Measurements from ENCODE around the gene FGF7. TPM values are rescaled to one million over a fixed set of nuclear protein-coding genes. Genes with fewer than 3 reads are reported as not detected.
"Not testable (repeated sequence)": the region's sequence is repeated elsewhere in the genome, so short reads cannot be mapped to it uniquely, and the experiment has no call there.

Gene FGF7, protein sequence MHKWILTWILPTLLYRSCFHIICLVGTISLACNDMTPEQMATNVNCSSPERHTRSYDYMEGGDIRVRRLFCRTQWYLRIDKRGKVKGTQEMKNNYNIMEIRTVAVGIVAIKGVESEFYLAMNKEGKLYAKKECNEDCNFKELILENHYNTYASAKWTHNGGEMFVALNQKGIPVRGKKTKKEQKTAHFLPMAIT
- total RNA-seq (2014; rRNA removed; shearing (Covaris generic)): 0.08 TPM in 1 of 2 replicates, not detected in the other

DNA sequence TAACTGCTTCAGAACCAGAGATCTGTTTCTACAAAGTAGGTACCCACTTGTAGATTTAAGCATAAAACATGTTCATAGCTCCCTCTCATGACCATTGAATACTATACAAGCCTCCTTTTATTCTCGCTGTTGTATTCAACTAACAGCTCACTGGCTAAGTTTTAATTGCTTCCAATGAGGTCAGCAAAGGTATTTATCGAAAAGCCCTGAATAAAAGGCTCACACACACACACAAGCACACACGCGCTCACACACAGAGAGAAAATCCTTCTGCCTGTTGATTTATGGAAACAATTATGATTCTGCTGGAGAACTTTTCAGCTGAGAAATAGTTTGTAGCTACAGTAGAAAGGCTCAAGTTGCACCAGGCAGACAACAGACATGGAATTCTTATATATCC lies at the start of gene FGF7:
TSS of gene FGF7 (plus strand) at position 222 of the 400 bp plus-strand sequence. CDS start 1,056 bp downstream, outside the sequence.
- no peaks in the 10 kb centered on the region for H3K36me3 ChIP-seq
- no peak within 1 kb of the TSS for H3K27ac ChIP-seq
- no peak for DNase-seq (ENCODE audit: low read depth in 1 of 2, low spot score in 2 of 2)
- H3K4me1 ChIP-seq (replicated peaks): no peaks in the 10 kb centered on the region
- no peaks in the 10 kb centered on the region for H3K9me3 ChIP-seq (replicated peaks)
- no peak within 1 kb of the TSS for H3K4me3 ChIP-seq
- no peaks in the 10 kb centered on the region for H3K27me3 ChIP-seq (replicated peaks)

DNA sequence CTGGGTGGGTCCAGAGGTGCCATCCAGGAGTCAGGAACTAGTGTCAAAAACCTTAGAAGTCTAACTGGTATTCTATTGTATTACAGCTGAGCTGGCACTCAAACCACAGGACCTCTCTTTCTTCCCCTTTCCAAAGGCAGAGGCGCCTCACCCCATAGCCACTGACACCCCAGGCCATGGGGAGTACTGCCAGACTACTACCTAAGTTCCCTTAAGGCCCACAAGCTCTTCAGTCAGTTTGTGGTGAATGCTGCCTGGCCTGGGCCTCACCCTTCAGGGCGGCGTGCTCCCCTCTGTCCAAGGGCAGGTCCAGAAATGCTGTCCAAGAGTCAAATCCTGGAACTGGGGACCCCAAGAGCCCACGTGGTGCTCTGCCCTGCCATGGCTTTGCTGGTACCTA lies 43.0 kb upstream of the FGF7 start:
- H3K27ac ChIP-seq: no peak overlapping the region
- H3K4me1 ChIP-seq (replicated peaks): peaks cover 11% of the 10 kb centered on the region
- H3K9me3 ChIP-seq (replicated peaks): no peaks in the 10 kb centered on the region
- no peaks in the 10 kb centered on the region for H3K27me3 ChIP-seq (replicated peaks)
- H3K4me3 ChIP-seq: no peak overlapping the region
- H3K36me3 ChIP-seq: no peaks in the 10 kb centered on the region
- DNase-seq (ENCODE audit: low read depth in 1 of 2, low spot score in 2 of 2): no peak

DNA sequence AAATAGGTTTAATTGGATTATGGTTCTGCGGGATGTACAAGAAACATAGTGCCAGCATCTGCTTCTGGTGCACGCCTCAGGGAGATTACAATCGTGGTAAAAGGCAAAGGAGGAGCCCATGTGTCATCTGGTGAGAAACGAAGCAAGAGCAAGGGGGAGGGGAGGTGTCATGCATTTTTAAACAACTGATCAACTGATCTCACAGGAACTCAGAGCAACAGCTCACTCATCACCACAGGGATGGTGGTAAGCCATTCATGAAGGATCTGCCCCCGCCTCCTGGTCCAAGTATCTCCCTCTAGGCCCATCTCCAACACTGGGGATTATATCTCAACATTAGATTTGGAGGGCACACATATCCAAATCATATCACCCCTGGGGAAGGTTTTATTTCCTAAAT lies 42.1 kb upstream of the FGF7 start:
- Histone ChIP-seq H3K9me3 (replicated peaks) (no peaks in the 10 kb centered on the region), H3K36me3 (no peaks in the 10 kb centered on the region), H3K4me1 (replicated peaks) (peaks cover 11% of the 10 kb centered on the region), H3K4me3 (no peak overlapping the region), H3K27ac (no peak overlapping the region), H3K27me3 (replicated peaks) (no peaks in the 10 kb centered on the region)
- no peak for DNase-seq (ENCODE audit: low read depth in 1 of 2, low spot score in 2 of 2)

DNA sequence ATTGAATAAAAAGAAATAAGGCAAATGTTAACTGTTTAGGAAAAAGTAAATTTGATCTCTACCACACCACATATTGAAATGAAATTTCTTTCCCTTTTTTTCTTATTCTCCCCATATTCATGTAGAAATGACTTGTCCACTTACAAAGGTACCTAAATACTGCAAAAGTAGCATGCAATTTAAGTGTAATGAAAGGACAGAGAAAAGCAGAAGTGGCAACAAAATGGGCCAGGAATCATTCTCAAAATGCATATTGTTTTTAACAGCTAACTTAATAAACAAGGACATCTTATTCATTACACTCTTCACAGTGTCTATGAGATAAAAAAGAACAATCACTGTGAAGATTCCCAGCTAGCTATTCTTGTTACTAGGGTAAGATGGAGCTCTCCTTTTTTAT lies 40.6 kb upstream of the FGF7 start:
- Histone ChIP-seq H3K27me3 (replicated peaks) (no peaks in the 10 kb centered on the region), H3K27ac (no peak overlapping the region), H3K4me3 (no peak overlapping the region), H3K9me3 (replicated peaks) (no peaks in the 10 kb centered on the region), H3K4me1 (replicated peaks) (peaks cover 11% of the 10 kb centered on the region), H3K36me3 (no peaks in the 10 kb centered on the region)
- no peak for DNase-seq (ENCODE audit: low read depth in 1 of 2, low spot score in 2 of 2)

DNA sequence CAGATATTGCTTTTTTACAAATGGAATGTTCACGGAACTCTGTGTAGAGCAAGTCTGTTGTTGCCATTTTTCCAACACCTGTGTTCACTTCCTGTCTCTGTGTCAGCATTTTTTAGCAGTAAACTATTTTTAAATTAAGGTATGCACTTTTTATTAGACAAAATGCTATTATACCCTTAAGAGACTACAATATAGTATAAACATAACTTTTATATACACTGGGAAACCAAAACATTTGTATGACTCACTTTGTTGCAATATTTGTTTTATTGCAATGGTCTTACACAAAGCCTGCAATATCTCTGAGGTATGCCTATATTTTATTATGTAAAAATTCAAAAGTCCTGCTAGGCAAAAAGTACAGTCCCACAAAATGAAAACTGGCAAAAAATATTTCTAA lies 39.8 kb upstream of the FGF7 start:
- Histone ChIP-seq H3K36me3 (no peaks in the 10 kb centered on the region), H3K9me3 (replicated peaks) (no peaks in the 10 kb centered on the region), H3K27me3 (replicated peaks) (no peaks in the 10 kb centered on the region), H3K27ac (0 out of 2 replicates have a peak overlapping the region, but pooled peaks have one; percentile 8), H3K4me3 (no peak overlapping the region), H3K4me1 (replicated peaks) (peaks cover 15% of the 10 kb centered on the region)
- peak in 1 of 2 experiments; percentile 47 for DNase-seq (ENCODE audit: low read depth in 1 of 2, low spot score in 2 of 2)

DNA sequence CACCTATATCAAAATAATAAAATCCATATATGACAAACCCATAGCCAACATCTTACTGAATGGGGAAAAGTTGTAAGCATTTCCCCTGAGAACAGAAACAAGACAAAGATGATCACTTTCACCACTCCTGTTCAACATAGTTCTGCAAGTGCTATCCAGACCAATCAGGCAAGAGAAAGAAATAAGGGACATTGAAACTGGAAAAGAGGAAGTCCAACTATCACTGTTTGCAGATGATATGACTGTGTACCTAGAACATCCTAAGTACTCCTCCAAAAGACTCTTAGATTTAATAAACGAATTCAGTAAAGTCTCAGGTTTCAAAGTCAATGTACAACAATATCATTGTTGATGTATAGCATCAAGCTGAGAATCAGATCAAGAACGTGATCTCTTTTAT lies 35.6 kb upstream of the FGF7 start:
- Histone ChIP-seq H3K9me3 (replicated peaks) (no peaks in the 10 kb centered on the region), H3K4me3 (no peak overlapping the region), H3K27ac (no peak overlapping the region), H3K4me1 (replicated peaks) (peaks cover 21% of the 10 kb centered on the region), H3K36me3 (no peaks in the 10 kb centered on the region), H3K27me3 (replicated peaks) (no peaks in the 10 kb centered on the region)
- DNase-seq (ENCODE audit: low read depth in 1 of 2, low spot score in 2 of 2): no peak

DNA sequence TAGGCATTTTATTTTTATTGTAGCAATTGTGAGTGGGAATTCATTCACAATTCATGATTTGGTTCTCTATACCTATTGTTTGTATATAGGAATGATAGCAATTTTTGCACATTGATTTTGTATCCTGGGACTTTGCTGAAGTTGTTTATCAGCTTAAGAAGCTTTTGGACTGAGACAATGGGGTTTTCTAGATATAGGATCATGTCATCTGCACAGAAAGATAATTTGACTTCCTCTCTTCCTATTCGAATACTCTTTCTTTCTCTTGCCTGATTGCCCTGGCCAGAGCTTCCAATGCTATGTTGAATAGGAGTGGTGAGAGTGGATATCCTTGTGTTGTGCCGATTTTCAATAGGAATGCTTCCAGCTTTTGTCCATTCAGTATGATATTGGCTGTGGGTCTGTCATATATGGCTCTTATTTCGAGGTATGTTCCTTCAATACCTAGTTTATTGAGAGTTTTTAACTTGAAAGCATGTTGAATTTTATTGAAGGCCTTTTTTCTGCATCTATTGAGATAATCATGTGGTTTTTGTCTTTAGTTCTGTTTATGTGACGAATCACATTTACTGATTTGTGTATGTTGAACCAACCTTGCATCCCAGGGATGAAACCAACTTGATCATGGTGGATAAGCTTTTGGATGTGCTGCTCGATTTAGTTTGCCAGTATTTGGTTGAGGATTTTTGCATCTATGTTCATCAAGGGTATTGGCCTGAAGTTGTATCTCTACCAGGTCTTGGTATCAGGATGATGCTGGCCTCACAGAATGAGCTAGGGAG lies 20.3 kb upstream of the FGF7 start:
- not testable (repeated sequence) for H3K4me1 ChIP-seq (replicated peaks); H3K27ac ChIP-seq; DNase-seq (ENCODE audit: low read depth in 1 of 2, low spot score in 2 of 2); H3K27me3 ChIP-seq (replicated peaks); H3K4me3 ChIP-seq; H3K36me3 ChIP-seq; H3K9me3 ChIP-seq (replicated peaks)

DNA sequence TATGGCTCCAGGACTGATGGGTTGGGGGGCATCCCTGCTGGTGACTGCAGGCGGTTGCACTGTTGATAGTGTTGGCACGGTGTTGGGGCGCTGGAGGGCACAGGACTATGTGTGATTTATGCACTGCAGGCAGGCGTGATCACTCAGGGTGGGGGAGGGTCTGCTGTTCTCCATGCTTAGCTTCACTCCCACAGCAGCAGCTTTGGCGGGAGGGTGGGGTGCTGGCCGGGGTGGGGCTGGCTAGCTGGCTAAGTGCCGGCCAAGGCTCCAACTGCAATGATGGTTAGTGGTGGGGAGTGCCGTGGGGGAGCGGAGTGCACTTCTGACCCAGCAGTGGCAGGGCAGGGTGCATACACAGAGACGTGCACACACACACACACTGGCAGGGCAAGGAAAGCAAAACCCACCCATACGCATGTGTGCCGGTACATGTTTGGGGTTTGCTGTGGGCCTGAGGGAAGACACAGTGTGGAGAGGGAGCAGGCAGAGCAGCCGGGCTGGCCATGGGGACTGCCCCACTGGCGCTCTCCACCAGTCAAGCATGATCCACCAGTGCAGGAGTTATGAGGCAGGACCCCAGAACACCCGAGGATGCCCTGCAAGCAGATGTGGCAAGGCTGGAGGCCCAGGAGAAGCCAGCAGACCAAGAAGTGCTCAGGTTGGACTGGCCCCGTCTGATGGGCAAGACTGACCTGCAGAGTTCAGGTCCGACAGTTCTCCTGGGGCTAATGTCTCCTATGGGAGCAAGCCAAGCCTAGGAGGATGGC lies 16.5 kb upstream of the FGF7 start:
- Histone ChIP-seq H3K4me3 (no peak overlapping the region), H3K4me1 (replicated peaks) (no peaks in the 10 kb centered on the region), H3K36me3 (no peaks in the 10 kb centered on the region), H3K9me3 (replicated peaks) (no peaks in the 10 kb centered on the region), H3K27me3 (replicated peaks) (no peaks in the 10 kb centered on the region), H3K27ac (no peak overlapping the region)
- no peak for DNase-seq (ENCODE audit: low read depth in 1 of 2, low spot score in 2 of 2)

DNA sequence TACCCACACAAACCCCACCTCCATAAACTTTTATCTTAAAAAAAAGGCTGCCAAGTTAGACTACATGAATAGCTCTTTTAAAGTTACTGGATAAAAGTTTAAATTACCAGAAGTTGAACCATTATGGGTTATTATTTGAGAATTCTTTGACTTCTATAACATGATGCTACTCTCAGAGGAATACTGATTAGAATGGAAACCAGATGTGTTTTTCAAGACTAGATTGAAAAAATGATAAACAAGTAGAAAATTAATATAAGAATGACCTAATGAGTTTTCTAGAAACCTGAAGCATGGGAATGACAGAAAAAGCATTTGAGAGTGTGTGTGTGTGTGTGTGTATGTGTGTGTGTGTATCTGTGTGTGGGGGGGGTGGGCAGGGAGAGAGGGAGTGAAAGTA lies 12.4 kb upstream of the FGF7 start:
- Histone ChIP-seq H3K27ac (no peak overlapping the region), H3K27me3 (replicated peaks) (no peaks in the 10 kb centered on the region), H3K9me3 (replicated peaks) (no peaks in the 10 kb centered on the region), H3K4me1 (replicated peaks) (peaks cover 7% of the 10 kb centered on the region), H3K4me3 (no peak overlapping the region), H3K36me3 (no peaks in the 10 kb centered on the region)
- DNase-seq (ENCODE audit: low read depth in 1 of 2, low spot score in 2 of 2): no peak

DNA sequence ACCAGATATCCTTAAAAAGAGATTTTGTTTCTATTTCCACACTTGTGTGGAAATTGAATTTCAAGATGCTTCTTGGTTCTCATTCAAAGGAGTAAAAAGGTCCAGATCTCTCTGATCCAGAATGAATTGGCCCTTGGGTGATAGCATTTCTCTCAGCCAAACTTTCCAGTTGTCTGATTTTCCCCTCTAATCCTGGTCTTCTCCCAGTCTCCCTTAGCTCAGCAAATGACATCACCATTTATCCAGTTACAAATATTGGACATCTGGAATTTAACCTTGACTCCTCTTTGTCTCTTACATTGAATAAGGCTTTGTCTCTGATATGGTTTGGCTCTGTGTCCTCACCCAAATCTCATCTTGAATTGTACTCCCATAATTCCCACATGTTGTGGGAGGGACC lies 10.2 kb upstream of the FGF7 start:
- DNase-seq (ENCODE audit: low read depth in 1 of 2, low spot score in 2 of 2): no peak
- H3K4me3 ChIP-seq: no peak overlapping the region
- H3K36me3 ChIP-seq: no peaks in the 10 kb centered on the region
- H3K27ac ChIP-seq: no peak overlapping the region
- no peaks in the 10 kb centered on the region for H3K9me3 ChIP-seq (replicated peaks)
- peaks cover 19% of the 10 kb centered on the region for H3K4me1 ChIP-seq (replicated peaks)
- H3K27me3 ChIP-seq (replicated peaks): no peaks in the 10 kb centered on the region

DNA sequence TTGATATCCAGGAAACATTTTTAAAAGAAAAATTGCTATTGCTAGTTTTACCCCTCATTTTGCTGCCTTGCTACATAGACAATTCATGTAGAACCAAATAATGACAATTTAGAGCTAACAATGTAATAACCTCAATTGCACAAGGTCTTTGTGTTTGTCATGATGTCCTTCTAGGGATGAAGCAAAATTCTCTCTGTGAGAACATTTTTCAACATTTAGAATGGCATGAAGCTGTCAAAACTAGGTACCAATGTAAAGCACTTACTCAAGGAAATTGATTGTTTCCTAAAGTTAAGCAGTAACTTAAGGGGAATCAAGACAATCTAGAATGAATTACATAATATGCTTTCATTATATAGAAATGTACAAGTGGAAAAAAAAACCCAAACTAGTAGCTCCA lies 7.9 kb upstream of the FGF7 start:
- Histone ChIP-seq H3K4me3 (no peak overlapping the region), H3K27ac (no peak overlapping the region), H3K36me3 (no peaks in the 10 kb centered on the region), H3K27me3 (replicated peaks) (no peaks in the 10 kb centered on the region), H3K4me1 (replicated peaks) (peaks cover 19% of the 10 kb centered on the region), H3K9me3 (replicated peaks) (no peaks in the 10 kb centered on the region)
- peak in 1 of 2 experiments; percentile 16 for DNase-seq (ENCODE audit: low read depth in 1 of 2, low spot score in 2 of 2)

DNA sequence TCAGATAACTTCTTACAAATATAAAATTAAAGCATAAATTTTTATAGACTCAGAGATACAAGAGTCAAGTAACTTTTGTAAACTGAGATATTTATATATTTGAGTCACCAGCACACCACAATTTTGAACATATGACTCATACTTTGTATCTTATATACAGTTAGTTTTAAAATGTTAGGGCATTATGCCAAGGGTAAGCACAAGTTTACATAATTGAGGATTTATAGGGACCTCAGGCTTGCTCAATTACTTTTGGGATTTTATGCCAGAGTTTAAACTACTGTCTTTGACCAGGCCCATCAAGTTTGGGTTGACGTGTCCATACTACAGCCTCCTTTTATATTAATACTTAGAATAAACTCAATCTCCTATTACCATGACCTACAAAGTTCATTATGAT lies 7.4 kb upstream of the FGF7 start:
- H3K36me3 ChIP-seq: no peaks in the 10 kb centered on the region
- H3K27me3 ChIP-seq (replicated peaks): no peaks in the 10 kb centered on the region
- H3K27ac ChIP-seq: no peak overlapping the region
- H3K9me3 ChIP-seq (replicated peaks): no peaks in the 10 kb centered on the region
- peaks cover 19% of the 10 kb centered on the region for H3K4me1 ChIP-seq (replicated peaks)
- peak in 1 of 2 experiments; percentile 52 for DNase-seq (ENCODE audit: low read depth in 1 of 2, low spot score in 2 of 2)
- no peak overlapping the region for H3K4me3 ChIP-seq

DNA sequence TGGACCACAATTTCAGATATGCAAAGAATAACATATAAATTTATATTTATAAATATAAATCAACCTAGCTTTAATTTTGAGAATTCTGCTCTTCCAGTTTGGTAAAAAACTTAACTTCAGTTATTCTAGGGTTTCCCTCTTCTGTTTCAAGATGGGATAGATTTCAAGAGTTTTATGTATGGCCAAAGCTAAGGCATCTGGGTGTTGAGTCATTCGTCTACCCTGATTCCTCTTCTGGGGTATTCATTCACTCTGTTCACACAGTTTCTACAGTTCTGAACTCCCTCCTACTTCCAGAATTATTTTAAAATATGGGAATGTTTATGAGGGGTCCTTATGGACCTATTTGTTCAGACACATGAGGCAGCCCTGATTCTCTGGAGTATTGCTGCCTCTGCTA lies 4.2 kb upstream of the FGF7 start:
- Histone ChIP-seq H3K4me3 (no peak overlapping the region), H3K27me3 (replicated peaks) (no peaks in the 10 kb centered on the region)

DNA sequence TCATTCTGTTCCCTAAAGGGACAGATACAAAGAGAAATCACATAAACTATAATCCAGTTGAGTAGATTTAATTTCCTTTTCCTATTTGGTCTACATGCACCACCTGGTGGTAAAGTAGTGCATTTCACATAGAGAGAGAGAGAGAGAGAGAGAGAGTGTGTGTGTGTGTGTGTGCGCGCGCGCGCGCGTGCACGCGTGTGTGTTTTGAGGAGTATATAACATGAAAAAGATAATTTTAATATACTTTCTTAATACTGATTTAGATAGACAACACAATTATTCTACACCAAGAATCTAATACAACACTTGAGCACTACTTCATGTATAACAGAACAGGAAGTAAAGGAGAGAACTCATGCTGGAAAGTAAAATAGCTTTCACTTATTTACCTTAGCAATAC lies 1.1 kb upstream of the FGF7 start:
- H3K27ac ChIP-seq: no peak overlapping the region
- H3K27me3 ChIP-seq (replicated peaks): no peaks in the 10 kb centered on the region
- peak; percentile 40 to 79 for DNase-seq (ENCODE audit: low read depth in 1 of 2, low spot score in 2 of 2)
- H3K36me3 ChIP-seq: no peaks in the 10 kb centered on the region
- no peaks in the 10 kb centered on the region for H3K4me1 ChIP-seq (replicated peaks)
- no peaks in the 10 kb centered on the region for H3K9me3 ChIP-seq (replicated peaks)
- no peak overlapping the region for H3K4me3 ChIP-seq

More for the DNA sequence above, 4.2 kb upstream of the FGF7 start:
- Histone ChIP-seq H3K9me3 (replicated peaks) (no peaks in the 10 kb centered on the region), H3K27ac (no peak overlapping the region), H3K36me3 (no peaks in the 10 kb centered on the region), H3K4me1 (replicated peaks) (peaks cover 19% of the 10 kb centered on the region)
- no peak for DNase-seq (ENCODE audit: low read depth in 1 of 2, low spot score in 2 of 2)

All from SJSA1 (cell line).